GM20431 (cell line): Measurements from ENCODE around the gene YTHDC1.
"Not testable (repeated sequence)": the region's sequence is repeated elsewhere in the genome, so short reads cannot be mapped to it uniquely, and the experiment has no call there.

ENCODE experiments used
- in situ Hi-C: fragments of 300-500 bp; cut with MseI, MboI; formaldehyde crosslinking; loops from one replicate; pipeline ENCODE4 v1.15.0; 2020; ENCODE audit warnings: low sequenced_read_pairs; ENCODE audit not compliant: unreplicated experiment

Gene YTHDC1

GRCh38 chr4:68299492-68300457, 50.1 kb downstream of the YTHDC1 start:
- in situ Hi-C loops: no loop called here

- in situ Hi-C loops: no loop called here
Observed at GRCh38 chr4:68297137-68297536, 52.8 kb downstream of the YTHDC1 start.

DNA sequence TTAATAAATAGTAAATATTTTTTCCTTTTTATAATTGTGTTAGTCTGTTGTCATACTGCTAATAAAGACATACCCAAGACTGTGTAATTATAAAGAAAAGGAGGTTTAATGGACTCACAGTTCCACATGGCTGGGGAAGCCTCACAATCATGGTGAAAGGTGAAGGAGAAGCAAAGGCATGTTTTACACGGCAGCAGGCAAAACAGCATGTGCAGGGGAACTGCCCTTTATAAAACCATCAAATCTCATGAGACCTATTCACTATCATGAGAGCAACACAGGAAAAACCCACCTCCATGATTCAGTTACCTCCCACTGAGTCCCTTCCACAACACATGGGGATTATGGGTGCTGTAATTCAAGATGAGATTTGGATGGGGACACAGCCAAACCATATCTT, 58.6 kb downstream of the YTHDC1 start:
- in situ Hi-C loops: no loop called here

- in situ Hi-C loops: no loop called here
Observed at GRCh38 chr4:68288393-68288740, 61.5 kb downstream of the YTHDC1 start.

DNA sequence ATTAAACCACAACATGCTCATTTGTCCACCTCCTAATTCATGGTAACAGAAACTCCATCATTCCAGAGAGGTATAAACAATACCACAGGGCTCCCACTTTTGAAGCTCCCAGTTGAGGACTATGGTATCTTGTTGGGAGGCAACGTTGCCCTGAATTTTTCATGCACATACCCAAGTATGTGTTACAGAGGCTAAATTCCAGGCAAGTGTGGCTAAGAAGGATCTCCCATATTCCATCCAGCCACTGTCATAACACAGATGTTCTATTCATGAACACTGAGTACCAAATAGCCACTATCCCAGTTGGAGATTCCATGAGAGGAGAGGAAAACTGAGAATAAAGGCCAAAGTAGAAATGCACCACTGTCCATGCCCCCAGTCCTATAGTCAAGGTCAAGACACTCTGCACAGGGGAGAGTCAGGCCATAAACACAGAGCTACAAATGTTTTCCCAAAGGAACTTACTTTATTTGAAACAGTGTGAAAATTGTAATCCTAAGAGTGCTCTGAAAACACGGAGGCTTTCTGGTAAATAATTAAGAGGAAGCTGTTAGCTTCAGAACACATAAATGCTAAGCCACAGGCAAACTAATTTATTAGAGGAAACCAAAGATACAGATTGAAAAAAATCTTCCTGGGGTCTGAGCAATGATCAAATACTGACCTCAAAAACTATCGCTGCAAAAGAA, 62.0 kb downstream of the YTHDC1 start:
- in situ Hi-C loops: no loop called here

- in situ Hi-C loops: no loop called here
Observed at GRCh38 chr4:68283714-68284113, 66.2 kb downstream of the YTHDC1 start.

DNA sequence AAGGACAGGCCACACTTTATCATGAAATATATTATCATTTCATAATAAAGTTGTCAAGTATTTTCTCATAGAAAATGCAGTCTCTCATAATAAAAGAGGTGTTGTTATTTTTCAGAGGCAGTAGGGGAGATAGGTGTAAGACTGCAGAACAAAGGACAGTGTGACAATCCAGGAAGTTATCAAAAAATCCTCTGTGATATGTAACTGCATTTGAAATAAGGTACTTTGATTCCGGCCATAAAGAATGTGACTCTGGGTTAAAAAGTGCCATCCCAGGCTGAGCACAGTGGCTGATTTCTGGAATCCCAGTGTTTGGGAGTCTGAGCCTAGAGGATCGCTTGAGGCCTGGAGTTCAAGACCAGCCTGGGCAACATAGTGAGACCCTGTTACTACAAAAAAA, 66.8 kb downstream of the YTHDC1 start:
- in situ Hi-C loops: no loop called here

GRCh38 chr4:68281796-68282740, 67.8 kb downstream of the YTHDC1 start:
- in situ Hi-C loops: not testable (repeated sequence)

GRCh38 chr4:68278029-68278428, 71.9 kb downstream of the YTHDC1 start:
- in situ Hi-C loops: loop anchor here (10.0 kb wide), 1 partner anchor 97 kb away; no protein-coding TSS in a partner anchor

- in situ Hi-C loops: loop anchor here (10.0 kb wide), 1 partner anchor 97 kb away; no protein-coding TSS in a partner anchor
Observed at GRCh38 chr4:68277627-68278026, 72.3 kb downstream of the YTHDC1 start.

DNA sequence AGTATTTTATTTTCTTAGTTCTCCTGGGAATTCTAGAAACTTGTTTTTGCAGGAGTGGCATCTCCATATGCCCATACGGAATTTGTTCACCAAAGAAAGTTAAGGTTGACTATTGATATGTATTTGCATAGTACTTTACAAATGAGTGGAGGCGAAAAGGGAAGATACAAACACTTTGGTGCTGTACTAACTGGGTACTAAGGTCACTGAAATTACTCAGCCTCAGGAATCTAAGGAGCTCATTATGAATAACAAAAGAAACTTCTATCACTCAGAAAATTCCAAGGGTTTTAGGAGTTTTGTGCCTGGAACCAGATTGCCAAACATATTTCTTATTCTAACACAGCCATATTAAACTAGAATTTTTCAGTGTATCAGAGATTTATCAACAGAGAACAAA, 77.0 kb downstream of the YTHDC1 start:
- in situ Hi-C loops: loop anchor here (10.0 kb wide), 1 partner anchor 102 kb away; no protein-coding TSS in a partner anchor

DNA sequence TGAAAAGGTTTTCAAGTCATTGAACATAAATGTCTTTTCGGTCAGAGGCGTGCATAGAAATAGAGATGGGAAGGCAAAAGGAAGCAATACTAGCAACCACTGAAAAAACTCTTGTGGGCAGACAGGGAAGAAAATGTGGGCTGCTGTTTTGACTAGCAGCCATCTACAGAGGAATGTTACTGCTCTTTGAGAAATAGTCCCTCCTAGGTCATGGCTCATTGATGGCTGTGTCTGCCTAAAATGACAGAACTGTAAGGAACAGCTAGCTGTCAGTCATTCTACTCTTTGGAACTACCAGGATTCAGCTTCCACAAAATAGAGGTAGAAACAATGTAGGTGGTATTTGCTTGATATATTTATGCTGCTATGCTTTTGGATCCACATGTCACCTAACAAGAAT, 77.5 kb downstream of the YTHDC1 start:
- in situ Hi-C loops: loop anchor here (10.0 kb wide), 1 partner anchor 102 kb away; no protein-coding TSS in a partner anchor

- in situ Hi-C loops: loop anchor here (10.0 kb wide), 1 partner anchor 103 kb away; no protein-coding TSS in a partner anchor
Observed at GRCh38 chr4:68271851-68272357, 78.0 kb downstream of the YTHDC1 start.

DNA sequence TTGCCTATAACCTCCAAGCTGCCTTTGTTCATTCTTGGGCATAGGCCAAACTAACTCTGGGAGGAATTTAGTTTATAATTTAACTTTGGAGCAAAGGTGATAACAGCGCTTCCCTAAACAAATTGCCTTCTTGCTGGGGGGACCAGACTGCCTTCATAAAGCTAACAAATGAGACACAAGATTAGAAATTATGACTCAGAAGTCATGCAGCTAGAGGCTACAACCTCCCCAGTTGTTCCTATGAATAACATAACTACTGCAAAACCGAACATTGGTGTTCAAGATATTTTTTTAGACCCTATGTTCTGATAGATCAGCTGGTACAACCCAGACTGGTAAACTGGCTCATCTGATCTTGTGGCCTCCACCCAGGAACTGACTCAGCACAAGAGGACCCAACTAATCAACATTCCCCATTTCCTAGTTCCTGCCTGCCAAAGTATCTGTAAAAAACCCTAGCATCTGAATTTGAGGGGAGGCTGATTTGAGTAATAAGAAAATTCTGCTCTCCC, 82.4 kb downstream of the YTHDC1 start:
- in situ Hi-C loops: no loop called here

DNA sequence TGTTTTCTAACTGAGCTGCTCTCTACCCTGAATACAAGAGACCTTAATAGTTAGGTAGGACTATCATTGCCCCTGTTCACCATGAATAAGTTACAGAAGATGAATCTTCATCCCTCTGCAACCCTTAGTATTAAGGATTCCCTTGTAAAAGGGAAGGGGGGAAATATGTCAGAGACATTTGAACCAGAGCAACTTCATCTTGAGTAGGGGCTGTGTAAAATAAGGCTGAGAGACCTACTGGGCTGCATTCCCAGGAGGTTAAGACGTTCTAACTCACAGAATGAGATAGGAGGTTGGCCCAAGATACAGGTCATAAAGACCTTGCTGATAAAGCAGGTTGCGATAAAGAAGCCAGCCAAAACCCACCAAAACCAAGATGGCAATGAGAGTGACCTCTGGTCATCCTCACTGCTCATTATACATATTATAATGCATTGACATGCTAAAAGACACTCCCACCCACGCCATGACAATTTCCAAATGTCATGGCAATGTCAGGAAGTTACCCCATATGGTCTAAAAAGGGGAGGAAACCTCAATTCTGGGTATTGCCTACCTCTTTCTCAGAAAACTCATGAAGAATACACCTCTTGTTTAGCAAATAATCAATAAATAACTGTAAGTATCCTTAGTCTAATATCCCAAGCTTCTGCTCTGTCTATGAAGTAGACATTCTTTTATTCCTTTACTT, 84.9 kb downstream of the YTHDC1 start:
- in situ Hi-C loops: no loop called here
